ENCODE results near the gene PRSS48. TPM values are rescaled to one million over a fixed set of nuclear protein-coding genes. Genes with fewer than 3 reads are reported as not detected.

The PRSS48 gene
- total and polyA plus RNA-seq, 2 of the 4 experiments (the other 2 are of a cell fraction) = not detected

DNA sequence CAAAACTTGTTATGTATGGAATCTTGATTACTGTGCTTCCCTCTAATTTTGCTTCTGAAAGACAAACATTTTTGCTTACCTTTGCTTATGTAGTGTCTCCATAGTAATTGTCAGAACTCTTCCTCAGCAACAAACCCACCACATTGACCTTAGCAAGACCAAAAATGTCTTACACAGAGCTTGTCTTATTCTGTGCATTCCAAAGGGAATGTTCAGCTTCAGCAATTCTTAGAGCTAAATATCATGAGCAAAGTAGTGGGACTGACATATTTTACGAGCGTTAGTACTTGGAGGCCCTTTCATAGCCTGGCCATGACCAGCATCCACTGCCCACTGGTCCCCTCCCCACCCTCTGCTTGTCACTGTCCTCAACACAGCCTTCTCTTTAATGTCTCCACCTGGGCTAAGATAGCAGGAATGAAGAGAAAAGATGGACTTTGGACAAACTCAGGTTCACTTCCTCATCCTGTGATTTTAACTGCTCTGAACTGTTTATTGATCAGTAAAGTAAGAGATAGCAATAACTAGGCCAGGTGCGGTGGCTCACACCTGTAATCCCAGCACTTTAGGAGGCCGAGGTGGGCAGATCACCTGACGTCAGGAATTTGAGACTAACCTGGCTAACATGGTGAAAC, 63.9 kb downstream of the PRSS48 start:
- no peak overlapping the region for H3K4me2 ChIP-seq (ENCODE audit: low read depth, low read length)
- H2BK15ac ChIP-seq (ENCODE audit: low read depth, low read length) = no peak overlapping the region
- no peaks in the 10 kb centered on the region for H3K36me3 ChIP-seq (ENCODE audit: control insufficient read depth, insufficient read depth, low read length)
- H3K56ac ChIP-seq (ENCODE audit: extremely low read depth, insufficient read depth, low read length) = no peak overlapping the region
- no peak overlapping the region for H4K91ac ChIP-seq (ENCODE audit: insufficient read depth, low read depth, low read length)
- H3K9me1 ChIP-seq (ENCODE audit: insufficient read depth, low read length) = no peaks in the 10 kb centered on the region
- no peaks in the 10 kb centered on the region for H3K79me1 ChIP-seq (ENCODE audit: low read depth in 1 of 2, low read length in 2 of 2)
- H2BK5ac ChIP-seq (ENCODE audit: low read depth, low read length, poor library complexity, severe bottlenecking) = no peak overlapping the region
- DNase-seq (peak; percentile 16), ATAC-seq (ENCODE audit: low read depth) (no peak)
- peaks cover 2% of the 10 kb centered on the region; the same call in 1 of the 2 replicates for H3K9me3 ChIP-seq (ENCODE audit: control insufficient read depth, insufficient read depth, low read length)
- CTCF ChIA-PET = interaction anchor here (0.6 kb wide), 2 partner anchors 196 to 1803 kb away, joined by 3 to 6 read pairs; no protein-coding TSS in a partner anchor
- TF ChIP-seq BHLHE40 (IDR thresholded peaks at IDR 0.05; ENCODE audit: low read depth, low read length) (no peak), CEBPB (IDR thresholded peaks at IDR 0.05; ENCODE audit: low read depth, low read length) (no peak), MAFK (IDR thresholded peaks at IDR 0.05; ENCODE audit: low read depth, low read length) (no peak), RAD21 (IDR thresholded peaks at IDR 0.05; ENCODE audit: low read length) (no peak), MXI1 (IDR thresholded peaks at IDR 0.05; ENCODE audit: borderline replicate concordance, low read depth, low read length) (no peak), RFX5 (IDR thresholded peaks at IDR 0.05; ENCODE audit: low read depth, low read length) (no peak), NFE2L2 (IDR thresholded peaks at IDR 0.05; ENCODE audit: low read depth, low read length) (no peak), SMC3 (IDR thresholded peaks at IDR 0.05; ENCODE audit: low read depth, low read length) (no peak), POLR2A (IDR thresholded peaks at IDR 0.05; ENCODE audit: low read depth, low read length) (no peak), FOS (IDR thresholded peaks at IDR 0.05; ENCODE audit: low read depth, low read length) (no peak), MAZ (IDR thresholded peaks at IDR 0.05; ENCODE audit: borderline replicate concordance, low read depth, low read length) (no peak), RCOR1 (IDR thresholded peaks at IDR 0.05; ENCODE audit: insufficient replicate concordance, low read length) (no peak), CHD1 (IDR thresholded peaks at IDR 0.05; ENCODE audit: low read depth, low read length) (no peak)
- TF ChIP-seq, protein P1, sequence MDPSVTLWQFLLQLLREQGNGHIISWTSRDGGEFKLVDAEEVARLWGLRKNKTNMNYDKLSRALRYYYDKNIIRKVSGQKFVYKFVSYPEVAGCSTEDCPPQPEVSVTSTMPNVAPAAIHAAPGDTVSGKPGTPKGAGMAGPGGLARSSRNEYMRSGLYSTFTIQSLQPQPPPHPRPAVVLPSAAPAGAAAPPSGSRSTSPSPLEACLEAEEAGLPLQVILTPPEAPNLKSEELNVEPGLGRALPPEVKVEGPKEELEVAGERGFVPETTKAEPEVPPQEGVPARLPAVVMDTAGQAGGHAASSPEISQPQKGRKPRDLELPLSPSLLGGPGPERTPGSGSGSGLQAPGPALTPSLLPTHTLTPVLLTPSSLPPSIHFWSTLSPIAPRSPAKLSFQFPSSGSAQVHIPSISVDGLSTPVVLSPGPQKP (IDR thresholded peaks at IDR 0.05; ENCODE audit: borderline replicate concordance, low read depth, low read length) = no peak
- TF ChIP-seq, protein P2, sequence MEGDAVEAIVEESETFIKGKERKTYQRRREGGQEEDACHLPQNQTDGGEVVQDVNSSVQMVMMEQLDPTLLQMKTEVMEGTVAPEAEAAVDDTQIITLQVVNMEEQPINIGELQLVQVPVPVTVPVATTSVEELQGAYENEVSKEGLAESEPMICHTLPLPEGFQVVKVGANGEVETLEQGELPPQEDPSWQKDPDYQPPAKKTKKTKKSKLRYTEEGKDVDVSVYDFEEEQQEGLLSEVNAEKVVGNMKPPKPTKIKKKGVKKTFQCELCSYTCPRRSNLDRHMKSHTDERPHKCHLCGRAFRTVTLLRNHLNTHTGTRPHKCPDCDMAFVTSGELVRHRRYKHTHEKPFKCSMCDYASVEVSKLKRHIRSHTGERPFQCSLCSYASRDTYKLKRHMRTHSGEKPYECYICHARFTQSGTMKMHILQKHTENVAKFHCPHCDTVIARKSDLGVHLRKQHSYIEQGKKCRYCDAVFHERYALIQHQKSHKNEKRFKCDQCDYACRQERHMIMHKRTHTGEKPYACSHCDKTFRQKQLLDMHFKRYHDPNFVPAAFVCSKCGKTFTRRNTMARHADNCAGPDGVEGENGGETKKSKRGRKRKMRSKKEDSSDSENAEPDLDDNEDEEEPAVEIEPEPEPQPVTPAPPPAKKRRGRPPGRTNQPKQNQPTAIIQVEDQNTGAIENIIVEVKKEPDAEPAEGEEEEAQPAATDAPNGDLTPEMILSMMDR (conservative IDR thresholded peaks at IDR 0.05; ENCODE audit: low read depth, low read length) = no peak
- TF ChIP-seq, protein P3, sequence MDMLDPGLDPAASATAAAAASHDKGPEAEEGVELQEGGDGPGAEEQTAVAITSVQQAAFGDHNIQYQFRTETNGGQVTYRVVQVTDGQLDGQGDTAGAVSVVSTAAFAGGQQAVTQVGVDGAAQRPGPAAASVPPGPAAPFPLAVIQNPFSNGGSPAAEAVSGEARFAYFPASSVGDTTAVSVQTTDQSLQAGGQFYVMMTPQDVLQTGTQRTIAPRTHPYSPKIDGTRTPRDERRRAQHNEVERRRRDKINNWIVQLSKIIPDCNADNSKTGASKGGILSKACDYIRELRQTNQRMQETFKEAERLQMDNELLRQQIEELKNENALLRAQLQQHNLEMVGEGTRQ (IDR thresholded peaks at IDR 0.05; ENCODE audit: low read depth, low read length) = no peak
- no peak overlapping the region for H3K18ac ChIP-seq (ENCODE audit: low read depth, low read length)
- H3K4me1 ChIP-seq (ENCODE audit: control insufficient read depth, insufficient read depth, low read length) = peaks cover 2% of the 10 kb centered on the region; the same call in 1 of the 2 replicates
- BruUV-seq (replicated peaks) = no TSS peak
- H2BK20ac ChIP-seq (ENCODE audit: low read depth, low read length) = no peak overlapping the region
- dilution Hi-C loops (cut with HindIII; ENCODE audit: low sequenced_read_pairs, unreplicated experiment) (no loop called here), in situ Hi-C loops (cut with MboI; ENCODE audit: low sequenced_read_pairs) (no loop called here), intact Hi-C loops (cut with micrococcal nuclease) (no loop called here)
- no peak overlapping the region for H4K8ac ChIP-seq (ENCODE audit: low read depth in 2 of 2, low read length in 2 of 2)
- H2AK9ac ChIP-seq (replicated peaks; ENCODE audit: low read depth, low read length, poor library complexity) = no peak overlapping the region
- H3K14ac ChIP-seq (replicated peaks; ENCODE audit: low read depth, low read length) = no peak overlapping the region
- POLR2A ChIA-PET (ENCODE audit: unreplicated experiment) = no interaction called here
- H4K5ac ChIP-seq (ENCODE audit: low read depth, low read length) = no peak overlapping the region
- H3K27me3 ChIP-seq (ENCODE audit: control insufficient read depth, insufficient read depth, low read length) = peaks cover 3% of the 10 kb centered on the region
- no peak overlapping the region for H3K4me3 ChIP-seq (ENCODE audit: insufficient read depth, low read depth, low read length)
- H2AFZ ChIP-seq (replicated peaks; ENCODE audit: low read length, poor library complexity) = no peak overlapping the region
- no peak overlapping the region for H2AK5ac ChIP-seq (ENCODE audit: low read depth, low read length)
- H2BK120ac ChIP-seq (ENCODE audit: low read depth, low read length) = no peak overlapping the region
- H3K23ac ChIP-seq (ENCODE audit: low read depth, low read length) = no peak overlapping the region
- H4K20me1 ChIP-seq (ENCODE audit: insufficient read depth, low read length) = no peaks in the 10 kb centered on the region
- H3K27ac ChIP-seq (ENCODE audit: insufficient read depth, low read length) = no peak overlapping the region
- no peak overlapping the region for H3K9ac ChIP-seq (ENCODE audit: low read depth, low read length)
- H3K4ac ChIP-seq (ENCODE audit: low read depth, low read length) = no peak overlapping the region
- WGBS, 2 experiments (ENCODE audit: extremely low coverage in 2 of 2, insufficient read length in 1 of 2) = no CpG with 5 or more reads among the region's 5 CpGs

Data from IMR-90 (cell line).